Activated CD8-positive, alpha-beta memory T cell treated with anti-CD3 and anti-CD28 coated beads, Interleukin-2, amount 10 ng/mL, durations not matched to agents 7 days and 5 days (primary cell): ENCODE data around the gene BUD31. TPM values are rescaled to one million over a fixed set of nuclear protein-coding genes. Genes with fewer than 3 reads are reported as not detected.
A peak's percentile ranks its signal among the peaks of the same experiment; 100 is the strongest.
"Not testable (repeated sequence)": the region's sequence is repeated elsewhere in the genome, so short reads cannot be mapped to it uniquely, and the experiment has no call there.

Experiments used
- ATAC-seq: fragments of 150-1000 bp; cut with Tn5 transposase; one replicate; pipeline ENCODE4 v1.10.0; 2021; ENCODE audit warnings: moderate library complexity
- CTCF ChIA-PET: fragments of 350-600 bp; sonication (Branson Sonifier 250); formaldehyde crosslinking; loops from one replicate; lab custom pipeline; 2021; ENCODE audit warnings: antibody characterized with exemption; lab: Charles Lee
- DNase-seq: peaks from one replicate; pipeline ENCODE4 v3.0.0-alpha.2; 2020
- H3K27ac Mint-ChIP-seq: one replicate; pipeline ENCODE4 v1.8.0; 2021; ENCODE audit warnings: mild to moderate bottlenecking, mixed read lengths
- H3K27me3 Mint-ChIP-seq: one replicate; pipeline ENCODE4 v1.8.0; 2021; ENCODE audit warnings: mixed read lengths
- H3K36me3 Mint-ChIP-seq: one replicate; pipeline ENCODE4 v1.8.0; 2021; ENCODE audit warnings: mild to moderate bottlenecking, mixed read lengths
- H3K4me1 Mint-ChIP-seq: one replicate; pipeline ENCODE4 v1.8.0; 2021; ENCODE audit warnings: mixed read lengths
- H3K4me3 Mint-ChIP-seq: one replicate; pipeline ENCODE4 v1.8.0; 2021; ENCODE audit warnings: mild to moderate bottlenecking, moderate library complexity, mixed read lengths
- H3K9me3 Mint-ChIP-seq: one replicate; pipeline ENCODE4 v1.8.0; 2022; ENCODE audit warnings: low read depth, mixed read lengths
- total RNA-seq, 2 experiments: library from RNA; stranded (reverse); gene quantifications; one replicate each; pipeline ENCODE4 v1.2.3, GENCODE V29; 2021

BUD31 gene
- total RNA-seq, 2 experiments from 2014 or later = 116 to 138 TPM

- ATAC-seq = no peak
- Mint-ChIP-seq H3K9me3 (no peaks in the 10 kb centered on the region), H3K27ac (peak overlapping the region; percentile 69), H3K4me3 (no peak overlapping the region), H3K36me3 (peaks cover 43% of the 10 kb centered on the region), H3K4me1 (peaks cover 40% of the 10 kb centered on the region), H3K27me3 (no peaks in the 10 kb centered on the region)
- no peak for DNase-seq
- CTCF ChIA-PET = no interaction called here
Observed at GRCh38 chr7:99384523-99384922, 24.2 kb upstream of the BUD31 start.

DNA sequence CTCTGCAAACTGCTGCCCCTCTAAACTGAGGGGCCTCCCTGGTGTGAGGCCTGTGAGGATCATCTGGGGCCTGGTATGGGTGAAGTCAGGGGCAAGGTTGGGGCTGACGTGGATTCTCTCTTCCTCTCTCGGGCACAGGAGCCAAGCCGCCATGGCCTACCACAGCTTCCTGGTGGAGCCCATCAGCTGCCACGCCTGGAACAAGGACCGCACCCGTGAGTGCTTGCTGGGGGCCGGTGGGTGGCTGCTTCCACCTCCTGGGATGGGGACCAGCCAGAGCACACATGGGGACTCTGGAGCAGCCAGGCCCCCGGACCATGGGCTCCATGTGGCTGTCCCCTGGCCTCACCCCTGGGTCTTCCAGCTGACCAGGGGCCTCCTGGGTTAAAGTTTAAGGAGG, 23.2 kb upstream of the BUD31 start:
- Mint-ChIP-seq H3K4me3 (no peak overlapping the region), H3K9me3 (no peaks in the 10 kb centered on the region), H3K27ac (peak overlapping the region; percentile 28), H3K36me3 (peaks cover 40% of the 10 kb centered on the region), H3K4me1 (peaks cover 32% of the 10 kb centered on the region), H3K27me3 (no peaks in the 10 kb centered on the region)
- ATAC-seq = no peak
- no peak for DNase-seq
- CTCF ChIA-PET = interaction anchor here (1.1 to 2.1 kb wide), 2 partner anchors 20 to 119 kb away, joined by 3 to 10 read pairs; partner anchors contain the start of gene ZKSCAN5

DNA sequence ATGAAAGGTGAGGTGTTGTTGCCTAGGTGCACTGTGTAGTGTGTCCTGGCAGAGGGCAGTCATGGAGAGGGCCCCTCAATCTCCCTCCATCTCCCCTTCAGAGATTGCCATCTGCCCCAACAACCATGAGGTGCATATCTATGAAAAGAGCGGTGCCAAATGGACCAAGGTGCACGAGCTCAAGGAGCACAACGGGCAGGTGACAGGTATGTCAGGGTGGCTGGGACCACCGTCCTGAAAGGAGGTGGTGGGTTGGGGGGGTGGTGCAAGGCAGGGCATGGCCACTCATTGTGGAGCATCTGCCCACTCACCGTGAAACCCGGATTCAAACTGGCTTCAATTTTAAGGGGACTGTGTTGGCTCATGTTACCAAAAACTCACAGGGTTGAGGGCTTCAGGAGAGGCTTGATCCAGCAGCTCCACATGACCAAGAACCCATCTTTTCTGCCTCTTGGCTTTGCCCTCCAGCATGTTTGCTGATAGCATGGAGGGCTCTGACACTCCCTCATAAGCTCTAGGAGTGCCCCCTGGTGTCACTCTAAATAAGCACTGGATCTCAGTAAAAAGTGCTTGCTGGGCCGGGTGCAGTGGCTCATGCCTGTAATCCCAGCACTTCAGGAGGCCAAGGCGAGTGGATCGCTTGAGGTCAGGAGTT, 22.1 kb upstream of the BUD31 start:
- peak; percentile 66 for DNase-seq
- H3K36me3 Mint-ChIP-seq = peaks cover 42% of the 10 kb centered on the region
- no peaks in the 10 kb centered on the region for H3K27me3 Mint-ChIP-seq
- peaks cover 29% of the 10 kb centered on the region for H3K4me1 Mint-ChIP-seq
- CTCF ChIA-PET = interaction anchor here (0.9 to 2.1 kb wide), 8 partner anchors 9 to 695 kb away, joined by 3 to 10 read pairs (median 3); partner anchors contain the start of genes BUD31, PDAP1 and ZKSCAN5
- H3K4me3 Mint-ChIP-seq = no peak overlapping the region
- ATAC-seq = peak; percentile 79
- peak overlapping the region; percentile 43 for H3K27ac Mint-ChIP-seq
- H3K9me3 Mint-ChIP-seq = no peaks in the 10 kb centered on the region

DNA sequence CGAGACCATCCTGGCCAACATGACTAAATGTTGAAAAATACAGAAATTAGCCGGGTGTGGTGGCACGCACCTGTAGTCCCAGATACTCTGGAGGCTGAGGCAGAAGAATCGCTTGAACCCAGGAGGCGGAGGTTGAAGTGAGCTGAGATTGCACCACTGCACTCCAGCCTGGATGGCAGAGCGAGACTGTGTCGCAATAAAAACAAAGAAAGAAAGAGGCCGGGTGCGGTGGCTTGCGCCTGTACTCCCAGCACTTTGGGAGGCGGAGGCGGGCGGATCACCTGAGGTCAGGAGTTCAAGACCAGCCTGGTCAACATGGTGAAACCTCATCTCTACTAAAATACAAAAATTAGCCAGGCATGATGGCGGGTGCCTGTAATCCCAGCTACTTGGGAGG, 21.5 kb upstream of the BUD31 start:
- H3K27ac Mint-ChIP-seq, H3K27me3 Mint-ChIP-seq, DNase-seq, ATAC-seq, H3K4me3 Mint-ChIP-seq, H3K9me3 Mint-ChIP-seq: not testable (repeated sequence)
- Mint-ChIP-seq H3K4me1 (peaks cover 30% of the 10 kb centered on the region), H3K36me3 (peaks cover 45% of the 10 kb centered on the region)
- CTCF ChIA-PET = interaction anchor here (0.9 to 2.1 kb wide), 6 partner anchors 9 to 22 kb away, joined by 3 to 10 read pairs (median 3); partner anchors contain the start of genes BUD31 and PDAP1

GRCh38 chr7:99387912-99388311, 20.9 kb upstream of the BUD31 start:
- Mint-ChIP-seq H3K4me1 (peaks cover 34% of the 10 kb centered on the region), H3K27me3 (no peaks in the 10 kb centered on the region), H3K9me3 (no peaks in the 10 kb centered on the region), H3K4me3 (no peak overlapping the region), H3K27ac (no peak overlapping the region), H3K36me3 (peaks cover 46% of the 10 kb centered on the region)
- CTCF ChIA-PET = interaction anchor here (2.1 kb wide), 1 partner anchor 23 kb away, joined by 10 read pairs; no protein-coding TSS in a partner anchor
- ATAC-seq (no peak), DNase-seq (no peak)

GRCh38 chr7:99389772-99390171, 19.0 kb upstream of the BUD31 start:
- ATAC-seq (no peak), DNase-seq (no peak)
- H3K4me1 Mint-ChIP-seq = peaks cover 27% of the 10 kb centered on the region
- no peak overlapping the region for H3K27ac Mint-ChIP-seq
- H3K36me3 Mint-ChIP-seq = peaks cover 52% of the 10 kb centered on the region
- H3K9me3 Mint-ChIP-seq = no peaks in the 10 kb centered on the region
- H3K27me3 Mint-ChIP-seq = no peaks in the 10 kb centered on the region
- H3K4me3 Mint-ChIP-seq = no peak overlapping the region
- CTCF ChIA-PET = interaction anchor here (1.3 to 1.4 kb wide), 3 partner anchors 19 to 30 kb away, joined by 3 to 4 read pairs (median 3); partner anchors contain the start of gene BUD31

- Mint-ChIP-seq H3K27me3 (no peaks in the 10 kb centered on the region), H3K27ac (no peak overlapping the region), H3K4me1 (peaks cover 24% of the 10 kb centered on the region), H3K36me3 (peaks cover 58% of the 10 kb centered on the region), H3K4me3 (no peak overlapping the region), H3K9me3 (no peaks in the 10 kb centered on the region)
- CTCF ChIA-PET = interaction anchor here (0.7 to 1.4 kb wide), 5 partner anchors 10 to 42 kb away, joined by 3 to 4 read pairs (median 3); partner anchors contain the start of genes ARPC1B and BUD31
- no peak for DNase-seq
- ATAC-seq = no peak
Observed at GRCh38 chr7:99390941-99391602, 17.7 kb upstream of the BUD31 start.

GRCh38 chr7:99392046-99392445, 16.7 kb upstream of the BUD31 start:
- ATAC-seq = no peak
- DNase-seq = no peak
- Mint-ChIP-seq H3K4me1 (peaks cover 24% of the 10 kb centered on the region), H3K36me3 (peaks cover 55% of the 10 kb centered on the region), H3K9me3 (no peaks in the 10 kb centered on the region), H3K4me3 (peak overlapping the region; percentile 18), H3K27me3 (no peaks in the 10 kb centered on the region), H3K27ac (peak overlapping the region; percentile 65)
- CTCF ChIA-PET = interaction anchor here (0.7 to 3.1 kb wide), 3 partner anchors 9 to 18 kb away, joined by 3 to 17 read pairs (median 3); partner anchors contain the start of gene ARPC1B

GRCh38 chr7:99392659-99393354, 16.0 kb upstream of the BUD31 start:
- Mint-ChIP-seq H3K4me3 (peak overlapping the region; percentile 55), H3K27me3 (no peaks in the 10 kb centered on the region), H3K4me1 (peaks cover 24% of the 10 kb centered on the region), H3K36me3 (peaks cover 58% of the 10 kb centered on the region), H3K9me3 (no peaks in the 10 kb centered on the region), H3K27ac (peak overlapping the region; percentile 84)
- ATAC-seq = peak; percentile 92
- CTCF ChIA-PET = interaction anchor here (1.0 to 3.1 kb wide), 2 partner anchors 12 to 14 kb away, joined by 3 to 17 read pairs; no protein-coding TSS in a partner anchor
- DNase-seq = peak; percentile 88

- H3K27ac Mint-ChIP-seq = peak overlapping the region; percentile 84
- DNase-seq = no peak
- CTCF ChIA-PET = interaction anchor here (0.8 to 3.1 kb wide), 3 partner anchors 12 to 14 kb away, joined by 3 to 17 read pairs (median 3); no protein-coding TSS in a partner anchor
- H3K4me3 Mint-ChIP-seq = peak overlapping the region; percentile 55
- peaks cover 55% of the 10 kb centered on the region for H3K36me3 Mint-ChIP-seq
- no peak for ATAC-seq
- no peaks in the 10 kb centered on the region for H3K9me3 Mint-ChIP-seq
- peaks cover 24% of the 10 kb centered on the region for H3K4me1 Mint-ChIP-seq
- H3K27me3 Mint-ChIP-seq = no peaks in the 10 kb centered on the region
Observed at GRCh38 chr7:99393355-99394187, 15.2 kb upstream of the BUD31 start.

DNA sequence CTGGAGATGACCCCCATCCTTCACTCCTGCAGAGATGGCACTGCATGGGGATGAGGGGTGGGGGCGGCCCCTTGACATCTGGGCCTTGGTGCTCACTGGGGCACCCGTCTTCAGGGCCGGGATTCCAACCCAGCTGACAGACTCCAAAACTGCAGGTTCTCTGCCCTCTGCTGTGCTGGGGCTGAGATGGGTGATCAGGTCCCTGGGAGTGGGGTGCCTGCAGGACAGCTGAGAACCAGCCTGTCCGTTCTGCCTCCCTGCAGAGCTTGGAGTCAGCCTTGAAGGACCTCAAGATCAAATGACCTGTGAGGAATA, 14.6 kb upstream of the BUD31 start:
- ATAC-seq (no peak), DNase-seq (no peak)
- Mint-ChIP-seq H3K4me3 (no peak overlapping the region), H3K27ac (peak overlapping the region; percentile 84), H3K4me1 (peaks cover 24% of the 10 kb centered on the region), H3K36me3 (peaks cover 58% of the 10 kb centered on the region), H3K27me3 (no peaks in the 10 kb centered on the region), H3K9me3 (no peaks in the 10 kb centered on the region)
- CTCF ChIA-PET = interaction anchor here (0.8 to 3.1 kb wide), 2 partner anchors 11 to 13 kb away, joined by 3 to 17 read pairs; no protein-coding TSS in a partner anchor

DNA sequence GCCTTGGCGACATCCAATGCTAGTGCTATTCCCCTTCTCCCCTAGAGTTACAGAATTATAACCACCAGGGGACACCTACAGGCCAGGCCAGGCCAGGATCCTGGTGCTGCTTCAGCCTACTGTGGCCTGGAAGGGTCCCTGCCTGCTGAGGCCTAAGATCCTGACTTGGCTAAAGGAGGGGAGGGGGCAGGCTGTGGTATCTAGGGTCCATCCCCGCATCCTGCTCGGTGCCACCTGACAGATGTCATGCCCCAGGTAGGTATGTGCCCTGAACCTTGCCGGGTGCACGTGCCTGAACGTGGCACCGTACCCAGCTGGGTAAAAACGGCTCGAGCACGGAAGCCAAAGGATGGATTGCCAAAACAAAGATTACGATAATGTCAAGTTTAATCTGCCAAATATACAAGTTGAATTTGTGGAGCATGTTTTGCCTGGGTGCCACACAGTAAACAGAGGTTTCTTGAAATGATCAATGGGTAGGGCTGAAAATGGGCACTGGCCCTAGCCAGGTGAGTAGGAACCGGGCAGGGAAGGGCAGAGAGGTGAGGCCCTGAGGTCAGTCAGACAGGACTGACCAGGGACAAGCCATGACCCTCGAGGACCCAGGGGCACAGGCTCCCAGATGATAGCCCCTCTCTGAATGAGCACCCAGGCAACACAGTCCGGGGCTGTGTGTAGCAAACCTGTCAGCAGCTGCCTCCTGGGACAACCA, 13.0 kb upstream of the BUD31 start:
- DNase-seq (no peak), ATAC-seq (no peak)
- peak overlapping the region; percentile 37 for H3K27ac Mint-ChIP-seq
- CTCF ChIA-PET = no interaction called here
- peaks cover 55% of the 10 kb centered on the region for H3K36me3 Mint-ChIP-seq
- peaks cover 22% of the 10 kb centered on the region for H3K4me1 Mint-ChIP-seq
- no peaks in the 10 kb centered on the region for H3K9me3 Mint-ChIP-seq
- no peaks in the 10 kb centered on the region for H3K27me3 Mint-ChIP-seq
- no peak overlapping the region for H3K4me3 Mint-ChIP-seq
